ENCODE measurements around the gene ONECUT3.
A peak's percentile ranks its signal among the peaks of the same experiment; 100 is the strongest.

Gene ONECUT3

DNA sequence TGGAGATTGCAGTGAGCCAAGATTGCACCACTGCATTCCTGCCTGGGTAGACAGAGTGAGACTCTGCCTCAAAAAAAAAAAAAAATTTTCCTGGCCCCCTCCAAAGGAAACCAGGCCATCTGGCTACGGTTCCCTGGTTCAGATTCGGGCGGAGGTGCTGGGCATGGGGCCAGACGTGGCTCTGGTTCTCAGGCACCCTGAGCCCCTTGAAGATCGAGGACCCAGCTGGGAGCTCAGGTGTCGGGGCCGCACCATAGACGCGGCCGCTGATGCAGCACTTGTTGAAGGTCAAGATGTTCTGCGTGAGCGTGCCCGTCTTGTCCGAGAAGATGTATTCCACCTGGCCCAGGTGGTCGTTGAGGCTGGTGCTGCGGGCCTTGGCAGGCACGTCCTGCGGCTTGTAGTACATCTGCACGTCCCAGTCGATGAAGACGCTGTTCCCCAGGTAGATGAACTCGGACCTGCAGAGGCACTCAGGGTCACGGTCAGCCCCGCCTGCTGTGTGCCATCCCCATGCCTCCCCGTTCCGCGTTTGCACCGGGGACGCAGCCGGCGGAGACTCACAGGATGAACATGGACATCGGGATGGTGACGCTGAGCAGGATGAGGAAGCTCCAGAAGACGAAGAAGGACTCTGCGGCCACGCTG, 46.5 kb downstream of the ONECUT3 start:
- no peak for DNase-seq

DNA sequence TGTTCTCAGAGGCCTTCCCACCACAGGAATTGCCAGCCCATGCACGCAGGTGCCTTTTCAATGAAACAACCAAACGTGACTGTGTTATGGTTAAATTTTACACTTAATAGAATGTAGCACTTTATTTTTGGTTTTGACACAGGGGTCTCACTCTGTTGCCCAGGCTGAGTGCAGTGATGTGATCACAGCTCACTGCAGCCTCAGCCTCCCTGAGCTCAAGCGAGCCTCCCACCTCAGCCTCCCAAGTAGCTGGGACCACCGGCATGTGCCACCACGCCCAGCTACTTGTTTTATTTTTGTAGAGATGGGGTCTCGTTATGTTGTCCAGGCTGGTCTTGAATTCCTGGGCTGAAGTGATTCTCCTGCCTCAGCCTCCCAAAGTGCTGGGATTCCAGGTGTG, 51.6 kb downstream of the ONECUT3 start:
- no peak for DNase-seq

DNA sequence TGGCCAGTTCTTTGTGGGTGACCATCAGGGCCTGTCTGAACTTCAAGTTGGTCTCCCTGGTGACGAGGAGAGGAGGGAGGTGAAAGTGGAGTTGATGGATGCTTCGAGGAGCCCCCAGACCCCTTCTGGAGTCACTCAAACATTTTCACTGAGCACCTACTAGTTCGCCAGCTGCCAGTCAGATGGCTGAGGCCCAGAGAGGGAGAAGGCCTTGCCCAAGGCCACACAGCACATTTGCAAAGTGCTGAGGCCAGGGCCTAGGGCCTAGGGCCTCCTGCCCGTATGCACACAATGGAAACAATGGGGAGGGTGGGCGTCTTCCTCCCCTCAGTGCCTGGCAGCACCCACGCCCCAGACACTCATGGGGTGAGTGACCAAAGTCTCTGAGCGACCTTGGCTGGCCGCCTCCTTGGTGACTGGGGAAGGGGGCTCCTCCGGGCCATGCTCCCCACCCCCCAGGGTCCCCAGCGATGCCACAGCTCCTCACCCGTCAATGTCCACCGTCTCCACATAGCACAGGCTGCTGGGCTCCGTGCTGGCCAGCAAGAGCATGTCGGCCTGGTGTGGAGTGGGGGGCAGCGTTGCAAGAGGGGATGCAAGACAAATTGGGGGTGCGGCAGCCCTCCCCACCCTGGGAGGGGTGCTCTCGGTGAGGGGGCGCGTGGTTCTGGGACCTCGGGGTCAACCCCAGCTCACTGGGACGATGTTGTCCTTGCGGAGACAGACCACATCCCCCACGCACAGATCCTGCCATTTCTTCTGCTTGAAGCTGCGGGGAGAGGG, 52.3 kb downstream of the ONECUT3 start:
- no peak for DNase-seq

DNA sequence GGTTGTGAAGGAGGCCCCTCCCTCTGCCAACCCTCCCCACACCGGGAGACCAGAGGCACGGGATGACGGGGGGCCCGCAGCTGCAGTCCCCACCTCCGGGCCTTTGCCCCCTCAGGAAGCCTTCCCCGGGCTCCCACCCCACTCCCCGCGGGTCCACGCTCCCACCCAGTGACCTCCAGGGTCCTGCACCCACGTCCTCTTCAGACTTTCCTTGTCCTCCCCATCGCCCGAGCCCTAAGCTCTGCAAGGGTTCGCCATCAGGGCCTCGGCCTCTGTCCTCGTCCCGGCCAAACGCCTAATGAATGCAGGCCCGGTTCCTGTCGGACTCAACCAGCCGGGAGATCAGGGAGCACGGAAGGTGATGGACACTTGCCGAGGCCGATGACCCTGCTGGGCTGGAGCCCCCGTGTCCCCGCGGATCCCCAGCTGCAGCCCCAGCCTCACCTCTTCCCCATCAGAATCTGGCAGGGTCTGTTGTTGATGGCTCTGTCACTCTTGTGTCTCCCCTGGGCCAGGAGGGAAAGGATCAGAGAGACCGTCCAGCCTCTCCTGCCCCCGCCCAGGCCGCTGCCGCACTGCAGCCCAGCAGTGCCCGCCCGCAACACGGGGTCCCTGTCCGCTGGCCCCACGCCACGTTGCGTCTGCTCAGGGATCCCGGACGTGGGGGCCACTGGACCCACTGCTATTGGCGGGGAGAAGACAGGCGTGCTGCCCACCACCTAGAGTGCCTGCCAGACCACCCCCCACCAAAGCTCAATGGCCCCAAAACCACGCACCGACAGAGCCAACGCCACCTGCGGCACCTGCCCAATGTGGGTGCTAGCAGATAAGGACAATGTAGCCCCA, 53.1 kb downstream of the ONECUT3 start:
- DNase-seq: no peak

DNA sequence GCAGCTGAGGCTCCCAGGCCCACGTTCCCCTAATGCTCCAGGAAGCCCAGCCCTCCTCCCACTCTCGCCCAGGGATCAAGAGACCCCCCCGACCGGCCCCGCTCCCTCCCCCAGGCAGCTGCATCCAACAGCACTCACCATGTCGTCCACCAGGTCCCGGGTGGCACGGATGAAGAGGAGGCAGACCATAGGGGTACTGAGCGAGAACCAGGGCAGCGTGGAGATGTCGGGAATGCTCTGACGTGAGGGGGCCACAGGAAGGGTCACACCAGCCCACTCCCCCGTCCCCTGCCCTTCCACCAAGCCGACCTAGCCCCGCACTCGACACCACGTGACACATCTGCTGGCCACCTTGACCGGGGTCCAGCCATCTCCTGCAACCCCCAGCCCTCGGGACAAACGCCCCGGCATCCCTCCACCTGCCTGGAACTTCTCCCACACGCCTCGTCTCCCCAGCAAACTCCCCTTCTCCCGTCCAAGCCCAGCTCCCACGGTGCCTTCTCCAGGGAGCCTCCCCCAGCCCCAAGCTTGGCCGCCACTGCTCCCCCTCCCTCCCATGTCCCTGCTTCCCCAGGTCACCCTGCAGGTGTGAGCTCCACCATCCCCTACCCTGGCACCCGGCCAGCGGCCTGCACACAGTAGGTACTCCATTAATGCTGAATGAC, 53.9 kb downstream of the ONECUT3 start:
- no peak for DNase-seq

DNA sequence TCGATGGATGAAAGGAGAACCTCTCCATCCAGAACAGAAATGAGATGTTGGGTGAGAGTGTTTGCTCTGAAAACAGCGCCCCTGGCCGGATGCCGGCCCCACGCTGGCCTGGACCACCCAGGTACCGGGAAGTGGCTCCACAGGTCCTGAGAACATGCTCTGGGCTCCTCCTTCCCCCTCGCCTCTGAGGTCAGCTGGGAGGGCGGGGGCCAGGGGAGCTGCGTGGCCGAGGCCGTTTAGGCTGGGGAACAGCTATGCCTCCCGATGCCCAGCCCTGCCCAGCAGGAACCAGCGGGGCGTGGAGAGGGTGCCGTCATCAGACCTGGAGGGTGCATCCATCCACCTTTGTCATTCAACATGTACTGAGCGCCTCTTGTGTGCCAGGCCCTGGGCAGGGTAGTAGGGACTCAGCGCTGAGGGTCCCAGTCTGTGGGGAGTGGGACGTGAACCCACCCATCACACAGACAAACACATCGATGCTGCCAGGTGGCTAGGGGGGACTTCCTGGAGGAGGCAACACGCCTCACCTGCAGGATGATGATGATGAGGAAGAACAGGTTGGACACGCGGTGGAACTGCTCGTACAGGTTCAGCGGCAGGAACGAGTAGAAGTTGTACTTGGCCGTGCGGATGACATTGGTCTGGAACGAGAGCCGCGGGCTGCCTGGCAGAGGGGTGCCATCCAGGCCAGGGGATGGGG, 54.5 kb downstream of the ONECUT3 start:
- DNase-seq: no peak

DNA sequence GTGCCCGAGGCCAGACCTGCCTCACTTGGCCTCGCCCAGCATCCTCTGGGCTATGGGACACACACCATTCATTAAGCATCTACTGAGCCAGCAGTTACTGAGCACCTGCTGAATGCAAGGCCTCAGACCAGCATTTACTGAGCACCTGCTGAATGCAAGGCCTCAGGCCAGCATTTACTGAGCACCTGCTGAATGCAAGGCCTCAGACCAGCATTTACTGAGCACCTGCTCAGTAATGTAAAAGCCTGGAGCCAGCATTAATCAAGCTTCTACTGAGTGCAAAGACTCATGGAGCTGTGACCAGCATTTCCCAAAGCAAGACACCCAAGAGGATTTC, 55.1 kb downstream of the ONECUT3 start:
- DNase-seq: no peak

DNA sequence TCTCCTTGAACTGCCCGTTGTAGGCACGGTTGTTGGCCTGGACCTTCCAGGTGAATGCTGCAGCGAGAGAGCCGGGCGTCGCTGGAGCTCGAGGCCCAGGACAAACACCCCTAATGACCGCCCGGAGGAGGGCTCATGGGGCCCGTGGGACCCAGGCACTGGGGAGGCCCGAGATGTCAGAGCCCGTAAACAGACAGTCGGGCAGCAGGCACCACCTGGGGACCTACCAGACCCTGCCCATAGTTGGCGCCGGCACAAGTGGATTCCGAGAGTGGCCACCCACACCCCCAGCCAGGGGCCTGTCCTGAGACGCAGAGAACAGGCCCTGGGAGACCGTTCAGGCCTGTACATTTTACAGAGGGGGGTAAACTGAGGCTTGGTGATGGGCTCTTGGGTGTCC, 56.4 kb downstream of the ONECUT3 start:
- no peak for DNase-seq

DNA sequence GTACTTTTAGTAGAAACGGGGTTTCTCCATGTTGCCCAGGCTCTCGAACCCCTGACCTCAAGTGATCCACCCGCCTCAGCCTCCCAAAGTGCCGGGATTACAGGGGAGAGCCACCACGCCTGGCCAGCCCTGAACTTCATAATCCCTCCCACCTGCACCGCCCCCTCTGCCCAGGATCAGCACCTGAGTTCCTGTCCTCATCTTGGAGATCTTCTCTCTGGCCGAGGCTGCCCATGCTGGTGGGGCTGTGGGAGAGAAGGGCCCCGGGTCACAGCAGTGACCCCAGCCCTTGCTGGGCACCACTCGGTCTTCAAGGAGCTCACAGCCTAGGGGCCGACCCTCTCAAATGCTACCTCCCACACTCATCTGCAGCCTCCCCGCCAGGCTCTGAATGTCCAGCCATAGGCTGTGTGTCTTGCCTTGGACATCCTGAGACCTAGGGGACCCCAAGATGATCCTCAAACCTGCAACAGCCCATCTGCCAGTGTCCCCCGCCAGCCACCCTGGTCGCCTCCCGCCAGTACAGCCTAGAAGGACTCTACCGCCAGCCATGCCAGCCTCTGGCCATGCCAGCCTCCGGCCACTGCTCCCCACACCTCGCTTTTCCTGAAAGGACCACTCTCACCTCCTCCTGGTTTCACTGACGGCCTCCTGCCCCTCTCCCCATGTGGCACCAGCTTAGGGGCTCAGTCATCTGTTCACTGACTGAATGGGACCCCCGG, 57.3 kb downstream of the ONECUT3 start:
- no peak for DNase-seq

DNA sequence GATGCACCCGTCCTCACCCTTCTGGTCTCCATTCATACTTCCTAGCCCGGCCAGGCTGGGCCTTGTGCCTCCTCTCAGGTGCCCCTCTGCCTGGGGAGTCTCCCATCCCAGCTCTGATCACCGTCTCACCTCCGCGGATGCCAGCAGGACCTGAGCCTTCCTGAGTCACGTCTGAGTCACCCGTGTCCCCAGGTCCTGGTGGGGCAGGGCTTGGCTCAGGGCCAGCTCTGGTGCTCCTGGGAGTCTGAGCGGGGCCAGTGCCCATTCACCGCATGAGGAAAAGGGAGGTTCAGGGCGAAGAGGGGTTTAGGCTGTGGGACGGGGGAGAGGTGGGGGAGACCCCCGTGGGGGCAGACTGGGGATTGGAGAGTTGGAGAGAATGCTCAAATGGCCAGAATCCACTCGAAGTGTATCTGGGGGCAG, 58.2 kb downstream of the ONECUT3 start:
- peak in 2 of 6 experiments; percentile 15 to 52 for DNase-seq

DNA sequence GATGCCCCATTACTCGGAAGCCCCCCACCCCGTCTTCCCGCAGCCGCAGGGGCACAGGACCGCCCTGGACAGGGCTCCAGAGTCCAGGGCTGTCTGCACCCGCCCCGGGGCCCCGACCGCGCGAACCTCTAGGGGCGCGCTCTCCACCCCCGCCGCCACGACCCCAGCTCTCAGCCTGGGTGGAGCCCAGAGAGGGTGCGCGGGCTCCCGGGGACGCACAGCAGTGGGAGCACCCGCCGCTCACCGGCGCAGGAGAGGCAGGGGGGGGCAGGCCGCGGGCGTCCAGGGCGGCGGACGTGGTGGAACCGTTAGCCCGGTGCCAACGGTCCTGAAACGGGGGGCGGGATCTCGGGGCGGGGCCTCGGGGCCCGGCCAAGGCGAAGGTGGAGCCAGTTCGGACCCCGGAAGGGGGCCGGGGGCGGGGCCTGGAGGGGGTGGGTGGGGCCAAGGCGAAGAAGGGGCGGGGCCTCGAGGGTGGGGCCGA, 58.7 kb downstream of the ONECUT3 start, which contains the start of gene ATP8B3:
Gene ATP8B3, minus strand, starts transcription at position 335 of the 484 bp plus-strand sequence. CDS start 540 bp downstream, outside the sequence.
- peak in 1 of 6 experiments; percentile 71 for DNase-seq

DNA sequence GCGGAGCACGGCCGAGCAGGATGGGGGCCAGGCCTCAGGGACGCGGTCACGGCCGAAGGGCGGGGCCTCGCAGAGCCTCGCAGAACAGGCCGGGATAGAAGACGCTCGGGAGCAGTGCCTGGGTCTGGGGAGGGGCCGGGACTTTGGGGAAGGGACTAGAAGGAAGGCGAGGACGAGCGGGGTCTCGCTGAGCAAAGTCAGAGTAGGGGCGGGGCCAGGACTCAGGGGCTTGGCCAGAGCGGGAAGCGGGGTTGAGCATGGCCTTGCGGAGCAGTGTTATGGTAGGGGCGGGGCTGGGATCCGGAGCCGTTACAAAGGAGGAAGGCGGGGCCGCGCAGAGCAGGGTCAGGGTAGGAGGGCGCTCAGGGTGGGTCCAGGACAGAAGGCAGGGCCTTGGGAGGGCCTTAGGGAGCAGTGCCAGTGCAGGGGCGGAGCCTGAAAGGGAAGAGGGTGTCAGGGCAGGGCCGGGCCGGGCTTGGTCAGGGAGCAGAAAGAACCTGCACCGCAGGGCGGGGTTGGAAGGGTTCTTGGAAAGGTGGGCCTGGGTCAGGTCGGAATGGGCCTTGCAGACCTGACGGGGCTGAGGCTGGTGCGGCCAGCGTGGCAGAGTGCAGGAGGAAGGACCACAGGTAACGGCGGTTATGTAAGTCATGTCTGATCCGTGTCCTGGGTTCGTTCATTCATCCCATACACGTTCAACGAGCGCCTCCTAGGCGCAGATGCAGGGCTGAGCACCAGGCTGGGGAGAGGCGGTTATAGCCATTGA, 59.3 kb downstream of the ONECUT3 start:
- DNase-seq: peak; percentile 71 to 85 (median 84)

DNA sequence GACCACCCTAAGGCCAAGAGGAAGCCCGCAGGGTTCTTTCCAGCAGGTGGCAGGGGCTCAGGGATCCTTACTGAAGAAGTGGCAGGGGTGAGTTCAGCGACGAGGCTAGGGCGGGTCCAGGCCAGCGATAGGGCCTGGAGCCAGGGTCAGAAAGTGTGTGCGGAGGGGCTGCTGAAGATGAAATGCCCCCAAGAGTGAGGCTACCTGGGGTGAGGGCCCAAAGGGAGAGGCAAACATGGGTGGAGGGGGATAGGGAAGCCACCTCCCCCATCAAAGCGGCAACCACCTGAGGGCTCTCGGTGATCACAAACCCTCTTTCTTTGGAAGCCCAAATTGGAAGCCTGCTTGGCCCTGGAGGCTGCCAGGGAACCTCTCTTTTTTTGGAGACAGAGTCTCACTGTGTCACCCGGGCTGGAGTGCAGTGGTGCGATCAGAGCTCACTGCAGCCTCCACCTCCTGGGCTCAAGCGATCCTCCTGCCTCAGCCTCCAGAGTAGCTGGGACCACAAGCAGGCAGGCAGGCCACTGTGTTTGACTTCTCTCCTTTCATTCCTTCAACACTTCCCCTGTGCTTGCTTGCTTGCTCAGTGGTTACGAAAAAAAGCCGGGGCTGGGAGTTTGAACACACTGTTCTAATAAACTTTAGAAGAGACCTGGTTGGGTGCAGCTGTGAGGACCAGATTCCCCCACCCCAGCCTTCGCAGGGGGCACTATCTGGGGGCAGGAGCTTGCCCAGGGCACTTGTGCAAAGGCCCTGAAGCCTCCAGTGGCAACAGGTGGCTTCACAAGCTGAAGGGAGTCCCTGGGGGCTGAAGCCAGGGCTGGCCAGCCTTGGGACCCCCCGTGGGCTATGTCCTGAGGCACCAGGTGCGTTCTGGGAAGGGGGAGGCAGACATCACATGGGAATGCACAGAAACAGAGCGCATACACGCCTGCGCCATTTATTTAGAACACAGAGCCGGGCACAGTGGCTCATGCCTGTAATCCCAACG, 60.2 kb downstream of the ONECUT3 start:
- no peak for DNase-seq

DNA sequence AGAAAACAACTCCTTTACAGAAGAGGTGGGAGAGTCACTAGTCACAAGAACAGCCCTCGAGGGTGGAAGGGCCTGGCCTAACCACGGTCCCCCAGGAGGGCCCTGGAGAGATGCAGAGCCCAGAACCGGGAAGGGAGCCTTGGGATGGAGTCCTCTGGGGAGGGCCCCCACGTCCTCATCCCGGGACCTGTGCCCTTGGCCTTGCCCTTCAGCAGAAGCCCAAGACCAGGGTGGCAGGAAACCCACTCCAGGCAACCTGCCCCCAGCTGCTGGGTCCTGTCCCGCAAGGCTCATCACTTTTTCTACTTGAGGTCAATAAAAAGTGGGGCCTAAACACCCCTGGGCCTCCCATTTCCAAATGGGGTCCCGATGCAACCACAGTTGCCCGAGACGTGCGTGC, 61.1 kb downstream of the ONECUT3 start:
- no peak for DNase-seq

DNA sequence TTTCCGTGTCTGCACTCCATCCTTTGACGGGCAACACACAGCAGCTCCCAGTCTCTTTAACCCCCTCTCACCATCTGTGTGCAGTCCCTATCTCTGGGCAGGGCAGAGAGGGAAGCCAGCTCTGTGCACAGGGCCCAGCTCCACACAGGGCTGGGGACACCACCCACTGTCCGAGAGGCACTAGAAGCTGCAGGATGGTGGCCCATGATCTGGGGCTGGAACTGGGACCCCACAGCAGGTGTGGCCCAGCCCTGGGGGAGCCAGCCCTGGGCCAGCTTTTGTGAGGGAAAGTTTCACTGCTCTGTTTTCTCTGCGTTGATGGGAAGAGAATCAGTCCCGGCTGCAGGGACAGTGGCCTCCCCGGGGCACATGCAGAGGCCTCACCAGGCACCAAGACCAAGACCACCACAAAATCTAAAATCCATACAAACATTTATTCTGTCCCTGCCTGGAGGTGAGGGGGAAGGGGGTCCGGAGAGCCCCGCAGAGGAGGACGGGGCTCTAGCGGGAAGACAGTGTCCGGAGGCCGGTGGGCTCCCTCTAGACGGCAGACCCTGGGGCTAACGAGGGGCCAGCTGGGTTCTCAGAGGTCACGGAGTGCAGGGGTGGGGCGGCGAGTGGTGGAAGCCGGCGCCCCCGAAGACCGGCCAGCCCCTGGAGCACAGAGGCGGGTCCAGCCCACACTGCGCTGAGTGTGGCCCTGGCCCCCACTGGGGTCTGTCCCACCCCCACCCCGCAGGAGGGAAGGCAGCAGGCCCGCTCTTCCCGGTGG, 61.7 kb downstream of the ONECUT3 start:
- no peak for DNase-seq

DNA sequence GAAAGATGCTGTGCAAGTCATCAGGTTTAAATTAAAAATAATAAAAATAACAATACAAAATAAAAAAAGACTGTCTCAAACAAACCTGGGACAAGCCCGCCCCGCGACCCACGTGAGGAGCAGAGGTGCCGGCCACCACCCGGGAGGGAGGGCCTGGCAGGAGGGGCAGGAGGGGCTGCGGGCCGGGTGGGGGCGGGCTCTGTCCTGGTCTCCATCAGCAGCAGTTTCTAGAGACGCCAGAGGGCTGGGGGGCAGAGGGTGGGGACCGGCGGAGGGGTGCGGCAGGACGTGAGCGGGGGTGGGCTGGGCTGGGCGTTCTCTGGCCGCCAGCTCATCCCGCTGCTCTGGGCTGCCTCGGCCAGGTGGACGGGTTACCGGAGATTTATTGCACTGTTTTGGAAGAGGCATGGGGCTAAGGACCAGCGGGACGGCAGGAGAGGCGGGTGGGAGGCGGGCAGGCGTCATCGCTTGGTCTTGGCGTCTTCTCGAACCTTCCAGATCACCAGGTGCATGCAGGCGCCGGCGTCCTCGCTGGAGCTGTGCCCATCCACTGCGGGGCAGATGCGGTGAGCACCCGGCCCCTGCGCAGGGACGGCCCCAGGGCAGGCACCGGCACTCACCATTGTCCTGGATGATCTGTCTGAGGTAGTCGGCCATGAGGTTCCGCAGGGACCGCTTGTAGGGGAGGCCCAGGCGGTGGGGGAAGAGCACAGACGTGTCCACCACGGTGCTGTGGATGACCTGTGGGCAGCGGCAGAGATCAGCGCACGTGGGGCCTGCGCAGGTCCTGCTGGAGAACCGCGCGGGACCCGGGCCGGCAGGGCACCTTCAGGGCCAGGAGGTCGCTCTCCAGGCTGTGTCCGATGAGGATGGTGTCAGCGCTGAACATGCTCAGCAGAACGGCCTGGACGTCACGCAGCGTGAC, 62.6 kb downstream of the ONECUT3 start:
- DNase-seq: no peak

DNA sequence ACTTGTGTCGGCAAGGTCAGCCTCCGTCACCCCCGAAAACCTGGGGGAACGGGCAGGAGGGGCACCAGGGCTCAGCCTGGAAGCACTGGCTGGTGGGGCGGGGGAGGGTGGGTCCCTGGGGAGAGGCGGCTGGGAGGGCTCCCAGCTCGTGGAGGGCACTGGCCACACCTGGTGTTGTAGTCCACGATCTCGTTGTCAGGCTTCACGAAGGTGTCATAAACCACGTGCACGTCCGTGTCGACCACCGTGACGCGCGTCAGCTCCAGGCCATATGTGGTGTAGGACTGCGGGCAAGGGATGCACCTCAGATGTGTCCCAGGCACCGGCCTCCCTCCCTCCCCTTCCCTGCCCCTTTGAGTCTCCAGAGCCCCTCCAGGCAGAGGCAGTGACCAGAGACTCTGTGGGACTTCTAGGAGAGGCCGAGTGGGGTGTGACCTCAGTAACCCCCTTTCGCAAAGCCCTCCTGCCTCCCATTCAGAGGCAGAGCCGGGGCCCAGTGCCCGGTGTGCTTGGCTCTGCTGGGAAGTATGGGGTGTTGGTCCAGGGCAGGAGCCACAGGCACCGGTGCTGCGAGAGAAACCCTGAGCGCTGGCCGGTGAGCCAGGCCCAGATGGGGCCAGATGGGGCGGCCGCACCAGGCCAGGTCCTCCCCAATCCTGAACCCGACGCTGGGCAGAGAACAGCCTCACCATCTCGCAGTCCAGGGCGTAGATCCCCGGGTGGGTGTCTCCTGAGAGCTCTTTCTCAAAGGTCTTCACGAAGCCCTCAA, 63.4 kb downstream of the ONECUT3 start:
- DNase-seq: no peak
